ENCODE data around the gene ADAM17. TPM values are rescaled to one million over a fixed set of nuclear protein-coding genes. Genes with fewer than 3 reads are reported as not detected.

The ADAM17 gene
- polyA plus RNA-seq, 1 of the 3 experiments (the other 2 are of a cell fraction) = 17.1 TPM

DNA sequence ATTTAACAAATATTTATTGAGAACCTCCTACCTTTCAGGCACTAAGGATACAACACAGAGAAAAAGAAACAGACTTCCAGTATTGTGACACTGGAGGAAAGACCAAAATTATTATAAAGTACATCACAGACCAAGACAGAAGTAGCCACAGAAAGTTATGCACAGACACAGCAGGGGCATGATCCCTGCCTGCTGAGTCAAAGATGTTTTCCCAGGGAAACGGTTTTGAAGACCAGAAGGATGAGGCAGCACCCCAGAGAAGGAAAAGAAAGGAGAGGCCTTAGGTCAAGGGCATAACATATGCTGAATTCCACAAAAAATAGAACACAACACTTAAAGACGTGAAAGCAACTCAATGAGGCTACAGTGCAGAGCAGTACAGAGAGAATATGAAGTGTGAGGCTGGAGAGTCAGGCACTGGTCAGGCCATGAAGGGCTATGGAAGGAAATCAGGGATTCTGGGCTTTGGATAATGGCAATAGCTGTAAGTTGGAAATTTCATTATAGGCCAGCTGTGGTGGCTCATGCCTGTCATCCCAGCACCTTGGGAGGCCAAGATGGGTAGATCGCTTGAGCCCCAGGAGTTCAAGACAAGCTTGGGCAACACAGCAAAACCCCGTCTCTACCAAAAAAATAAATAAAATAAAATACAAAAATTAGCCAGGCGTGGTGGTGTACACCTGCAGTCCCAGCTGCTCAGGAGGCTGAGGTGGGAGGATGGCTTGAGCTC, 8.2 kb downstream of the ADAM17 start (continued):
- TF ChIP-seq, protein P1, sequence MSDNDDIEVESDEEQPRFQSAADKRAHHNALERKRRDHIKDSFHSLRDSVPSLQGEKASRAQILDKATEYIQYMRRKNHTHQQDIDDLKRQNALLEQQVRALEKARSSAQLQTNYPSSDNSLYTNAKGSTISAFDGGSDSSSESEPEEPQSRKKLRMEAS (IDR thresholded peaks at IDR 0.05; ENCODE audit: low read depth) = no peak
- TF ChIP-seq, protein P2, sequence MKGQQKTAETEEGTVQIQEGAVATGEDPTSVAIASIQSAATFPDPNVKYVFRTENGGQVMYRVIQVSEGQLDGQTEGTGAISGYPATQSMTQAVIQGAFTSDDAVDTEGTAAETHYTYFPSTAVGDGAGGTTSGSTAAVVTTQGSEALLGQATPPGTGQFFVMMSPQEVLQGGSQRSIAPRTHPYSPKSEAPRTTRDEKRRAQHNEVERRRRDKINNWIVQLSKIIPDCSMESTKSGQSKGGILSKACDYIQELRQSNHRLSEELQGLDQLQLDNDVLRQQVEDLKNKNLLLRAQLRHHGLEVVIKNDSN (IDR thresholded peaks at IDR 0.05; ENCODE audit: borderline replicate concordance, low read depth) = no peak
- TF ChIP-seq YY1 (IDR thresholded peaks at IDR 0.05; ENCODE audit: low read depth) (no peak), FOXJ3 (CRISPR knock-in tag; IDR thresholded peaks at IDR 0.05) (no peak)
- TF ChIP-seq, protein P3, sequence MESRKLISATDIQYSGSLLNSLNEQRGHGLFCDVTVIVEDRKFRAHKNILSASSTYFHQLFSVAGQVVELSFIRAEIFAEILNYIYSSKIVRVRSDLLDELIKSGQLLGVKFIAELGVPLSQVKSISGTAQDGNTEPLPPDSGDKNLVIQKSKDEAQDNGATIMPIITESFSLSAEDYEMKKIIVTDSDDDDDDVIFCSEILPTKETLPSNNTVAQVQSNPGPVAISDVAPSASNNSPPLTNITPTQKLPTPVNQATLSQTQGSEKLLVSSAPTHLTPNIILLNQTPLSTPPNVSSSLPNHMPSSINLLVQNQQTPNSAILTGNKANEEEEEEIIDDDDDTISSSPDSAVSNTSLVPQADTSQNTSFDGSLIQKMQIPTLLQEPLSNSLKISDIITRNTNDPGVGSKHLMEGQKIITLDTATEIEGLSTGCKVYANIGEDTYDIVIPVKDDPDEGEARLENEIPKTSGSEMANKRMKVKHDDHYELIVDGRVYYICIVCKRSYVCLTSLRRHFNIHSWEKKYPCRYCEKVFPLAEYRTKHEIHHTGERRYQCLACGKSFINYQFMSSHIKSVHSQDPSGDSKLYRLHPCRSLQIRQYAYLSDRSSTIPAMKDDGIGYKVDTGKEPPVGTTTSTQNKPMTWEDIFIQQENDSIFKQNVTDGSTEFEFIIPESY (IDR thresholded peaks at IDR 0.05; ENCODE audit: borderline replicate concordance, low read depth) = no peak
- TF ChIP-seq, protein P4, sequence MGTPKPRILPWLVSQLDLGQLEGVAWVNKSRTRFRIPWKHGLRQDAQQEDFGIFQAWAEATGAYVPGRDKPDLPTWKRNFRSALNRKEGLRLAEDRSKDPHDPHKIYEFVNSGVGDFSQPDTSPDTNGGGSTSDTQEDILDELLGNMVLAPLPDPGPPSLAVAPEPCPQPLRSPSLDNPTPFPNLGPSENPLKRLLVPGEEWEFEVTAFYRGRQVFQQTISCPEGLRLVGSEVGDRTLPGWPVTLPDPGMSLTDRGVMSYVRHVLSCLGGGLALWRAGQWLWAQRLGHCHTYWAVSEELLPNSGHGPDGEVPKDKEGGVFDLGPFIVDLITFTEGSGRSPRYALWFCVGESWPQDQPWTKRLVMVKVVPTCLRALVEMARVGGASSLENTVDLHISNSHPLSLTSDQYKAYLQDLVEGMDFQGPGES (IDR thresholded peaks at IDR 0.05; ENCODE audit: low read depth, low read length) = no peak

DNA sequence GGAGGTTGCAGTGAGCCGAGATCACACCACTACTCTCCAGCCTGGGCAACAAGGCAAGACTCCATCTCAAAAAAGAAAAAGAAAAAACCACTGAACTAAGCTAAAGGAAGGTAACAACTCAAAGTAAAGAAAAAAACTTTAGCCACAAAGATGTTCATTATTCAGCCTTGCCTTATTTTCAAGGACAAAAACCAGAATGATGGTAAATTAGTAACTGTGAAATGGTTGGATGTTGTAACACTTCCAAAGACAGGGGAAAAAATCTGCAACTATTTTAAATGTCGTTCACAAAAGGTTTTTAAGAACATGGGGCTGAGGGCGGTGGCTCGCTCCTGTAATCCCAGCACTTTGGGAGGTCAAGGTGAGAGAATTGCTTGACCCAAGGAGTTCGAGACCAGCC, 10.1 kb downstream of the ADAM17 start:
- H3F3A ChIP-seq (replicated peaks; ENCODE audit: insufficient read depth) = peaks cover 11% of the 10 kb centered on the region
- peaks cover 6 to 24% of the 10 kb centered on the region in 2 experiments for H3K36me3 ChIP-seq (replicated peaks in 1 of 2; ENCODE audit: control insufficient read depth in 1 of 2, insufficient read depth in 2 of 2, low read length in 1 of 2)
- no peaks in the 10 kb centered on the region for H3K9me3 ChIP-seq
- no peak overlapping the region for H2AFZ ChIP-seq (ENCODE audit: low read depth)
- peaks cover 6 to 14% of the 10 kb centered on the region in 2 experiments; a peak in 2 of 4 replicates for H3K4me1 ChIP-seq (ENCODE audit: control insufficient read depth in 1 of 2, insufficient read depth in 2 of 2, low read depth in 1 of 2, low read length in 1 of 2)
- H3K79me2 ChIP-seq (ENCODE audit: insufficient read depth) = peaks cover 100% of the 10 kb centered on the region
- POLR2A ChIA-PET = interaction anchor here (0.6 kb wide), 1 partner anchor 20 kb away, joined by 3 read pairs; no protein-coding TSS in a partner anchor
- H3K4me3 ChIP-seq (ENCODE audit: low read depth in 2 of 2, low read length in 1 of 2) = no peak overlapping the region
- H3K27me3 ChIP-seq (ENCODE audit: insufficient read depth) = no peaks in the 10 kb centered on the region
- CTCF ChIA-PET = interaction anchor here (1.3 to 1.5 kb wide), 2 partner anchors 40 to 402 kb away, joined by 3 to 4 read pairs; no protein-coding TSS in a partner anchor
- H3K4me2 ChIP-seq = no peak overlapping the region
- DNase-seq = no peak
- H3K9ac ChIP-seq = no peak overlapping the region
- 91% methylated on average over 5 of the region's 5 CpGs for WGBS (ENCODE audit: low lambda C conversion rate)
- peaks cover 73% of the 10 kb centered on the region for H4K20me1 ChIP-seq (ENCODE audit: insufficient read depth)
- TF ChIP-seq FOXM1 (IDR thresholded peaks at IDR 0.05; ENCODE audit: low read depth) = no peak
- TF ChIP-seq ELF1 (IDR thresholded peaks at IDR 0.05) = no peak
- no peak for TF ChIP-seq JUND (IDR thresholded peaks at IDR 0.05)
- TF ChIP-seq, protein P3 (IDR thresholded peaks at IDR 0.05; ENCODE audit: borderline replicate concordance, low read depth) = no peak
- no peak for TF ChIP-seq CHD2 (IDR thresholded peaks at IDR 0.05; ENCODE audit: low read length, partially characterized antibody)
- TF ChIP-seq, protein P4 (IDR thresholded peaks at IDR 0.05; ENCODE audit: low read depth, low read length) = no peak
- TF ChIP-seq FOXJ3 (CRISPR knock-in tag; IDR thresholded peaks at IDR 0.05) = no peak
- TF ChIP-seq SIN3A (IDR thresholded peaks at IDR 0.05; ENCODE audit: borderline replicate concordance, low read depth, low read length) = no peak
- TF ChIP-seq RAD21 (IDR thresholded peaks at IDR 0.05; ENCODE audit: low read length) = no peak
- no peaks in the 10 kb centered on the region for H3K9me2 ChIP-seq
- no peak overlapping the region for H3K27ac ChIP-seq (ENCODE audit: low read depth in 2 of 2, low read length in 1 of 2)
